Activated CD4-positive, alpha-beta T cell treated with anti-CD3 and anti-CD28 coated beads, Interleukin-2, Interleukin-6, amounts not matched to agents 100 ng/mL and 50 ng/mL, durations not matched to agents 16 hours and 8 hours (primary cell): Measurements from ENCODE around the gene TMEM184B.

Experiments
- DNase-seq: peaks from one replicate; pipeline ENCODE4 v3.0.0-alpha.2; 2020

TMEM184B gene

DNA sequence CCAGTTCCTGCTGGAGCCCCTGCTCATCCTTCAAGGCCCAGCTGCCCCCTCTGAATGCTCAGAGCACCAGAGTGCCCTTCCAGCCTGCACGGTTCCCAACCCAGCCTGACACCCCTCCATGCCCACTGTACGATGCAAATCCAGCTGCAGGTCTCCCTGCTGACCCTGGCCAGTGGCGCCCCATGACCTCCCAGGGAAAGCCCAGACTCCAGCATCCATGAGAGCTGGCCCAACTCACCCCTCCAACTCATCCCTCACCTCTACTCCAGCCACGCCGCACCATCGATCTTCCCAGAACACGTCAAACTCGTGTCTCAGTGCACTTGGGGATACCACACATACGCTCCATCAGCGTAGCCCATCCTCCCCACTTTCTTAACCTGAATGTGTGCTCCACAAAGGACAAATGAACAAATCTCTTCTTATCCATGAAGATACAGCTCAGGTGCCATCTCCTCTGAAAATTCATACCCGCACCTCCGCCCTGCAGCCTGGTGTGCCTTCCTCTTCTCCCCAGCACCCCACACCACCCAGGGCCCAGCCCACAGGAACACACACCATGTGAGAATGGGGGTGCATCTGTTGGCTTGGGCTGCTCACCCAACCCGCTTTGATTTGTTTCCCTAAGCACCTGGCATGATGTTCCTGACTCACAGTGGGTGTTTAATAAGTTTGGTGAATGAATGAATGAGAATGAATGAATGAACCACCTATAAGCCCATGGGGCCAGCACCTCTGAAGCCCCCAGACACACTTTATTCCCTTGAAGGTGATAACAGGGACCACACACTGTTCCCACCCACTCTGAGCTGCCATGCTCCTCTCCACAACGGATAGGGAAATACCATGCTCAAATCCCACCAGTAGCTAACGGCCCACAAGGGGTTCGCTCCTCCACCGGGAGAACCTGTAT lies 97.3 kb downstream of the TMEM184B start:
- no peak for DNase-seq

- no peak for DNase-seq
These were observed 98.2 kb downstream of the TMEM184B start for GRCh38 chr22:38174626-38175025.

- DNase-seq: no peak
These were observed 99.2 kb downstream of the TMEM184B start for GRCh38 chr22:38173641-38173906.

GRCh38 chr22:38172832-38173640 lies 99.8 kb downstream of the TMEM184B start:
- DNase-seq: peak; percentile 38

DNA sequence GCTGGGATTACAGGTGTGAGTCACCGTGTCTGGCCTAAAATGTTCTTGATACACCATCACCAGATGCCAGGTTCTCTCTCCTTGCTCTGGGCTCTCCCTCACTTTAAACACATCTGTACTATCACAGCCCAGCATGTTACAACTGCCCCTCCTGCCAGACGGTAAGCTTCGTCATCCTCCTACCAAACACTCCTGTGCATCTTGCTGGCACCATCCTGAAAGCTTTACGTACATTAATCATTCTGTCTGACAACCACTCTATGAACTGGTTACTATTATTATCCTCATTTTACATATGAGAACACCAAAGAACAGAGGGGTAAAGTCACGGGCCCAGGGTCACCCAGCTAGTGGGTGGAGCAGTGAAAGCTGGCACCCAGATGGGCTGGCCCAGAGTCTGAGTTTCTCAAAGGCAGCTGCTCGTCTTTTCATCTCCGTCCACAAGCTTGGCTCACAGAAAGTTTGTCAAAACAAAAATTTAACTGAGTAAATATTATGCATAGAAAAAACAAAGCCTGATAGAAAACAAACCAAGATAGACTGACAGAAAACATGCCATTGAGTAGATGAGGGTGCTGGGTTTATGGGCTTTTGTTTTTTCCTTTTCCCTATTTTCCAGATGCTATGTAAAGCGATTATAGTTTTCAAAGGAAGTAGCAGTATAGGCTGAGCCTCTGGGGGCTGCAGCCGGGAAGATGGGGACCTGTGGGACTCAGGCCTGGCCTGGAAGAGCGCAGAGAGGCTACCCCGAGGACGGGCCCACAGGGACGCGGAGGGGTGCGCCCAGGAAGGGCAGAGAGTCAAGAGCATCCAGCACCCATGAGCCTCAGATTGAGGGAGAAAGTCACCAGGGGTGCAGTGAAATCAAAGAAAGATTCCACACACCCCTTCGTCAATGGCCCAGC lies 100.6 kb downstream of the TMEM184B start:
- no peak for DNase-seq

- no peak for DNase-seq
These were observed 102.3 kb downstream of the TMEM184B start for GRCh38 chr22:38170469-38170868.
